Upper lobe of left lung (tissue), 4 donors: ENCODE measurements around the gene VHLL.

Experiments
- CTCF ChIP-seq, 6 experiments: fragments of 450-650 bp in 4 of 6; fragments of 200-600 bp in 2 of 6; sonication (generic) in 2 of 6; IDR thresholded peaks; one replicate each; pipeline ENCODE4 v1.5.1; 2016 to 2019; ENCODE audit warnings: antibody characterized with exemption in 6 of 6
- EP300 ChIP-seq, 4 donors: sonication (generic); formaldehyde crosslinking; IDR thresholded peaks; one replicate each; pipeline ENCODE4 v1.5.1; 2017; ENCODE audit warnings: antibody characterized with exemption in 4 of 4, control low read depth in 2 of 4
- POLR2A ChIP-seq, 4 donors: fragments of 450-650 bp; IDR thresholded peaks; one replicate each; pipeline ENCODE4 v1.5.1; 2016 to 2017; ENCODE audit warnings: antibody characterized with exemption in 4 of 4, mild to moderate bottlenecking in 2 of 4
- POLR2AphosphoS5 ChIP-seq, 2 donors: sonication (generic); formaldehyde crosslinking; IDR thresholded peaks; one replicate each; pipeline ENCODE4 v1.5.1; 2017; ENCODE audit warnings: antibody characterized with exemption in 2 of 2

- TF ChIP-seq CTCF (IDR thresholded peaks at IDR 0.05), result no peak
- TF ChIP-seq POLR2A (IDR thresholded peaks at IDR 0.05), result no peak
- no peak for TF ChIP-seq POLR2AphosphoS5 (IDR thresholded peaks at IDR 0.05)
- TF ChIP-seq EP300 (IDR thresholded peaks at IDR 0.05), result no peak
Observed at GRCh38 chr1:156303241-156303640, 4.1 kb upstream of the VHLL start.
